ENCODE results near the gene RASSF3. TPM values are rescaled to one million over a fixed set of nuclear protein-coding genes. Genes with fewer than 3 reads are reported as not detected.

Gene RASSF3
- total RNA-seq, 4 donors from 2014 or later, result 19.4 to 46.2 (median 30.1) TPM

- TF ChIP-seq, protein P1, sequence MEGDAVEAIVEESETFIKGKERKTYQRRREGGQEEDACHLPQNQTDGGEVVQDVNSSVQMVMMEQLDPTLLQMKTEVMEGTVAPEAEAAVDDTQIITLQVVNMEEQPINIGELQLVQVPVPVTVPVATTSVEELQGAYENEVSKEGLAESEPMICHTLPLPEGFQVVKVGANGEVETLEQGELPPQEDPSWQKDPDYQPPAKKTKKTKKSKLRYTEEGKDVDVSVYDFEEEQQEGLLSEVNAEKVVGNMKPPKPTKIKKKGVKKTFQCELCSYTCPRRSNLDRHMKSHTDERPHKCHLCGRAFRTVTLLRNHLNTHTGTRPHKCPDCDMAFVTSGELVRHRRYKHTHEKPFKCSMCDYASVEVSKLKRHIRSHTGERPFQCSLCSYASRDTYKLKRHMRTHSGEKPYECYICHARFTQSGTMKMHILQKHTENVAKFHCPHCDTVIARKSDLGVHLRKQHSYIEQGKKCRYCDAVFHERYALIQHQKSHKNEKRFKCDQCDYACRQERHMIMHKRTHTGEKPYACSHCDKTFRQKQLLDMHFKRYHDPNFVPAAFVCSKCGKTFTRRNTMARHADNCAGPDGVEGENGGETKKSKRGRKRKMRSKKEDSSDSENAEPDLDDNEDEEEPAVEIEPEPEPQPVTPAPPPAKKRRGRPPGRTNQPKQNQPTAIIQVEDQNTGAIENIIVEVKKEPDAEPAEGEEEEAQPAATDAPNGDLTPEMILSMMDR (IDR thresholded peaks at IDR 0.05; ENCODE audit: low read depth), result no peak
Observed at GRCh38 chr12:64598831-64599230, 11.5 kb upstream of the RASSF3 start.

GRCh38 chr12:64600164-64600561 lies 10.1 kb upstream of the RASSF3 start:
- TF ChIP-seq, protein P1 (IDR thresholded peaks at IDR 0.05; ENCODE audit: low read depth), result no peak

DNA sequence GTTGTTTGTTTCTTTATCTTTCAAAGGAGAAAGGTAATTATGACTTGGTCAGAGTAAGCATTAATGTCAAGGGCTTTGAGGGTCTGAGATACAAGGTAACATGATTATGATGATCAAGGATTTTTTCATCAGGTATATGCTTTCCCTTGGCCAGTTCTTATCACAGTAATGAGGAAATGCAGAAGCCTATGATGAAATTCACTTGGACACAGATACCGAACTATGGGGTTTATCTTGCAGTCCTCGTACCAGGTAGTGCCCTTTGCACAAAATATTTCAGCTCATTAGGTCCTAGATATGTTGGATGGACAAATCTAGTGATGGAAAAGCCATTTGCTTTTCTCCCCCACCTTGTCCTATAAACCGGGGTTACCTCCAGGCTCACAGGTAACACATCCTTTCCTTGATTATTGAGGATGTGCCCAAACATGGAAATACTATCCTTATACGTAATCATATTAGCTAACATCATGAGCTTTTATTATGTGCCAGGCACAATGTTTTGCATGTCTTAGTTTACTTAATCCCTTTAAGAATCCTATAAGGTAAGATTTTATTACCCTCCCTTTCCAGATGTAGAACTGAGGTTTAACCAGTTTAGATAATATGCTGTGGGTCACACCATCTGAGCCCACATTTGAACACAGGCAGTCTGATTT lies 7.0 kb upstream of the RASSF3 start:
- TF ChIP-seq, protein P1 (IDR thresholded peaks at IDR 0.05; ENCODE audit: low read depth), result no peak

DNA sequence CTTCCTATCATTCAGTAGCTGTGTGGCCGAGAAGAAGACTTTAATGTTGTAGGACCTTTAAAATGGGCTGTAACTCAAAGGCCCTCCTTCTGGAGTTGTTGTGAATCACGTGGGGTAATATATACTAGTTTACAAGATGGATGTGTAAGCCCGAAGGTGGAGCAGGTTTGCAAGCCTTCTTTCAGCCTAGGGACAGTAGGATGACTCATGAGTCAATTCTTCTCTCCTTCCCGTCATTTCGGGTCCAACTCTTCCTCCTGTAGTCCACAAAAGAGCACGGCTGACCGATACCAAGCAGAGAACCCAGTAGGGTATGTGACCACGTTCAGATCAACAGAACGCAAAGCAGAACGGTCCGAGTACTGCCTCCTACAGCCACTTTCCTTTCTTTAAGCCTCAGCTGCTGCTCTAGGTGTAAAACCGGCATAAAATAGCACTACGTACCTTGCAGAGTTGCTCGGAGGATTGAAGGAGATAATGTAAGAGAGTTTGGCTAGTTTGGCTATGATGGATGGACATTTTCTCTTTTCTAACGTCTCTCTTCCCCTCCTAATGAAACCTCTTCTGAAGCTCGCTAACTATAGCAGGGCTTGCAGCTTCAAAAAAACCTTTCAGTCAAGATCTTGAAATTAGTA lies 1.3 kb upstream of the RASSF3 start:
- TF ChIP-seq, protein P1 (IDR thresholded peaks at IDR 0.05; ENCODE audit: low read depth), result no peak

GRCh38 chr12:64609536-64610078 lies 688 bp upstream of the RASSF3 start:
- TF ChIP-seq, protein P1 (IDR thresholded peaks at IDR 0.05; ENCODE audit: low read depth), result no peak

DNA sequence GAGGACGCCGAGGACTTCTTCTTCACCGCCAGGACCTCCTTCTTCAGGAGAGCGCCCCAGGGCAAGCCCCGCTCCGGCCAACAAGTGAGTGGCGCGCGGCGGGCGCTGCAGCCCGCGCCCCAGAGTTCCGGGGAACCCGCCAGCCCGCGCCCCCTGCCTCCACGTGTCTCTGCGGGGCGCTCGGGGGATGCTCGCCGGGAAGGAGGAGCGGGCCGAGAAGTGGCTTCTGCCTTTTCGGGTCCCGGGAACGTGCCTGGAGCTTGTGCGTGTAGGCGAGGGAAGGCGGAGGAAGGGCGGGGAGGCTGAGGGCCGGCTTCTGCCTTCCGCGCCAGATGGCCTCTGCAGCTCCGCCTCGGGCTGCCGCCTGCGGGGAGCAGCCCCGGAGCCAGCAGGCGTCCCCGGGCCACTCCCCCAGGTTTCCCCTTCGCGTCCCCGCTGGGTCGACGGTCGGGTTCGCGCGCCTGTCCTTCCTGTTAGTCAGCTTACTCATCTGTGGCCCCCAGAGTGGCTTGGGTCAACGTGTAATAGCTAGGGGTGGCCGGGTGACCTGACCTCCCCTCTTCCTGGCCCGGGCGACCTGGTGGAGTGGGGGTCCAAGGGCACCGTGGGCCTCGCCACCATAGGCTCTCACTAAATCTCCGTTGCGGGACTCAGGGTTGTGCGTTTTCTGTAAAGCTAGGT lies 505 bp downstream of the RASSF3 start:
- TF ChIP-seq, protein P1 (IDR thresholded peaks at IDR 0.05; ENCODE audit: low read depth), result no peak
